Measurements from ENCODE around the gene VTN. TPM values are rescaled to one million over a fixed set of nuclear protein-coding genes. Genes with fewer than 3 reads are reported as not detected.

Gene VTN
- polyA plus RNA-seq, 1 donor from 2014 or later = 1.5 TPM

GRCh38 chr17:28395968-28396367 lies 25.9 kb upstream of the VTN start:
- Histone ChIP-seq H3K27me3 (ENCODE audit: insufficient read depth, low read depth, low read length) (no peaks in the 10 kb centered on the region), H3K9ac (ENCODE audit: low read length) (no peak overlapping the region), H3K9me3 (ENCODE audit: low read length) (no peaks in the 10 kb centered on the region), H3K4me3 (ENCODE audit: low read length) (no peak overlapping the region), H2AFZ (ENCODE audit: low read depth, low read length) (no peak overlapping the region), H3K4me2 (ENCODE audit: low read length) (no peak overlapping the region), H3K36me3 (ENCODE audit: insufficient read depth, low read length) (peaks cover 5% of the 10 kb centered on the region), H3K79me2 (replicated peaks; ENCODE audit: insufficient read depth, low read length) (no peaks in the 10 kb centered on the region), H4K20me1 (ENCODE audit: insufficient read depth) (no peaks in the 10 kb centered on the region), H3F3A (ENCODE audit: insufficient read depth, low read length, poor library complexity, severe bottlenecking) (no peaks in the 10 kb centered on the region), H3K9me2 (ENCODE audit: insufficient read depth, low read length) (no peaks in the 10 kb centered on the region), H3K27ac (ENCODE audit: low read length) (no peak overlapping the region)
- no peak for TF ChIP-seq RAD21 (conservative IDR thresholded peaks at IDR 0.05)
- no peak for TF ChIP-seq CTCF (IDR thresholded peaks at IDR 0.05; ENCODE audit: poor library complexity, severe bottlenecking)
- no peak for TF ChIP-seq REST (IDR thresholded peaks at IDR 0.05; ENCODE audit: borderline replicate concordance)
- TF ChIP-seq POLR2AphosphoS5 (IDR thresholded peaks at IDR 0.05) = no peak
- no peak for TF ChIP-seq SMC3 (conservative IDR thresholded peaks at IDR 0.05; ENCODE audit: poor library complexity)
- TF ChIP-seq EZH2 (IDR thresholded peaks at IDR 0.05; ENCODE audit: borderline replicate concordance, insufficient read depth, low read length, poor library complexity, severe bottlenecking) = no peak
- TF ChIP-seq TAF1 (IDR thresholded peaks at IDR 0.05; ENCODE audit: low read depth) = no peak
- TF ChIP-seq EP300 (conservative IDR thresholded peaks at IDR 0.05; ENCODE audit: poor library complexity, severe bottlenecking) = no peak
- TF ChIP-seq MXI1 (conservative IDR thresholded peaks at IDR 0.05; ENCODE audit: poor library complexity, severe bottlenecking) = no peak

GRCh38 chr17:28395426-28395825 lies 25.3 kb upstream of the VTN start:
- TF ChIP-seq TAF1 (IDR thresholded peaks at IDR 0.05; ENCODE audit: low read depth) = no peak
- no peak for TF ChIP-seq POLR2AphosphoS5 (IDR thresholded peaks at IDR 0.05)
- TF ChIP-seq EZH2 (IDR thresholded peaks at IDR 0.05; ENCODE audit: borderline replicate concordance, insufficient read depth, low read length, poor library complexity, severe bottlenecking) = no peak
- no peak for TF ChIP-seq MXI1 (conservative IDR thresholded peaks at IDR 0.05; ENCODE audit: poor library complexity, severe bottlenecking)
- H2AFZ ChIP-seq (ENCODE audit: low read depth, low read length) = no peak overlapping the region
- no peak overlapping the region for H3K4me3 ChIP-seq (ENCODE audit: low read length)
- no peaks in the 10 kb centered on the region for H3F3A ChIP-seq (ENCODE audit: insufficient read depth, low read length, poor library complexity, severe bottlenecking)
- no peaks in the 10 kb centered on the region for H3K9me2 ChIP-seq (ENCODE audit: insufficient read depth, low read length)
- no peak overlapping the region for H3K27ac ChIP-seq (ENCODE audit: low read length)
- H3K27me3 ChIP-seq (ENCODE audit: insufficient read depth, low read depth, low read length) = no peaks in the 10 kb centered on the region
- H3K79me2 ChIP-seq (replicated peaks; ENCODE audit: insufficient read depth, low read length) = no peaks in the 10 kb centered on the region
- no peaks in the 10 kb centered on the region for H3K9me3 ChIP-seq (ENCODE audit: low read length)
- no peaks in the 10 kb centered on the region for H4K20me1 ChIP-seq (ENCODE audit: insufficient read depth)
- peaks cover 5% of the 10 kb centered on the region for H3K36me3 ChIP-seq (ENCODE audit: insufficient read depth, low read length)
- H3K9ac ChIP-seq (ENCODE audit: low read length) = no peak overlapping the region
- H3K4me2 ChIP-seq (ENCODE audit: low read length) = no peak overlapping the region
